HG02981 (cell line): ENCODE results near the gene MARK3.

Experiments
- ATAC-seq: cut with Tn5 transposase; IDR thresholded peaks from one replicate; pipeline ENCODE4 v1.9.1; 2021; ENCODE audit warnings: mild to moderate bottlenecking, moderate library complexity; ENCODE audit not compliant: unreplicated experiment

Gene MARK3

DNA sequence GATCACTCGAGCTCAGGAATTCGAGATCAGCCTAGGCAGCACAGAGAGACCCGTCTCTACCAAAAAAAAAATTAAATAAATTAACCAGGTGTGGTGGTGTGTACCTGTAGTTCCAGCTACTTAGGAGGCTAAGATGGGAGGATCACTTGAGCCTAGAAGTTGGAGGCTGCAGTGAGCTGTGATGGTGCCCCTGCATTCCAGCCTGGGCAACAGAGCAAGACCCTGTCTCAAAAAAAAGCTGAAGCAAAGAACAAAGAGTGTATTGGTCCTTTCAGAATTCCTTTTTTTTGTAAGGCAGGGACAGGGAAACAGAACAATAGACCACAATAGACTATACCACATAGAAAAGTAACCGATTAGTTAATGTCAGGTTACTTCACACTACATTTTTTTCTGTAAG, 47.4 kb downstream of the MARK3 start:
- no peak for ATAC-seq

- no peak for ATAC-seq
These were observed 48.8 kb downstream of the MARK3 start for GRCh38 chr14:103433916-103434563.

DNA sequence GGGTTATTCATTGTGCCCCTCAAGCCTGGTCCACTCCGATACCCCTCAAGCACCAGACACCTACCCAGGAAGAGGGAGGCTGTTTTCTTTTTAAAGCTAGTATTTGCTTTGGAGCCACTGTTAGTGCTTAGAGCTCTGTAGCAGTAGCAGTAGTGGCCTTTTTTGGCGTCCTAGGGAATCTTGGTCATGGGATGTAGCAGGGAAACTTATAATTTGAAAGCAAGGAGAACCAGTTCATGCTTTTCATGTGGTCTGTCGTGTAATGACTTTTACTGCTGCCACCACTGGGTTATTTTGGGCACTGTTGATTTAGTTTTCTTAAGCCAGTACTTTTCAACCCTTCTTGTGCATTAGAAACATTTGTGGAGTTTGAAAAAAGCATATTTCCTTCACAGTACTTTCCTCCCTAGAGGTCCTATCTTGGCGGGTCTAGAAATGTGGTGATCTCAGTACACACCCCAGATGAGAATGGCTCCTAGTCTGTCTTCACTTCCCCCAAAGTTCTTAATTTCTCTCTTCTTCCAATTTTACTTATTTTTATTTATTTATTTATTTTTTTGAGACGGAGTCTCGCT, 49.7 kb downstream of the MARK3 start:
- ATAC-seq, result no peak

DNA sequence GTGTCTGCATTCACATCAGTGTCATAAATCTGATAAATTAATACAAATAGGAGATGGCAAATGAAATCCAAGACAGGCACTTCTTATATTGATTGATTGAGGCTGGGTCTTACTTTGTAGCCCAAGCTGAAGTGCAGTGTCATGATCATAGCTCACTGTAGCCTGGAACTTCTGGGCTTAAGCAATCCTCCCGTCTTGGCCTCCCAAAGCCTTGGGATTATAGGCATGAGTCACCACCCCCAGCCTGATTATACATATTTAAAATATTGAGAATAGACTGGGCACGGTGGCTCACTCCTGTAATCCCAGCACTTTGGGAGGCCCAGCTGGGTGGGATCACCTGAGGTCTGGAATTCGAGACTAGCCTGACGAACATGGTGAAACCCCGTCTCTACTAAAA, 51.3 kb downstream of the MARK3 start:
- no peak for ATAC-seq

GRCh38 chr14:103442288-103442687, 57.1 kb downstream of the MARK3 start:
- no peak for ATAC-seq

- no peak for ATAC-seq
These were observed 57.9 kb downstream of the MARK3 start for GRCh38 chr14:103443111-103443510.

GRCh38 chr14:103444837-103445524, 59.8 kb downstream of the MARK3 start:
- ATAC-seq, result no peak

GRCh38 chr14:103445806-103446205, 60.6 kb downstream of the MARK3 start:
- ATAC-seq, result no peak

DNA sequence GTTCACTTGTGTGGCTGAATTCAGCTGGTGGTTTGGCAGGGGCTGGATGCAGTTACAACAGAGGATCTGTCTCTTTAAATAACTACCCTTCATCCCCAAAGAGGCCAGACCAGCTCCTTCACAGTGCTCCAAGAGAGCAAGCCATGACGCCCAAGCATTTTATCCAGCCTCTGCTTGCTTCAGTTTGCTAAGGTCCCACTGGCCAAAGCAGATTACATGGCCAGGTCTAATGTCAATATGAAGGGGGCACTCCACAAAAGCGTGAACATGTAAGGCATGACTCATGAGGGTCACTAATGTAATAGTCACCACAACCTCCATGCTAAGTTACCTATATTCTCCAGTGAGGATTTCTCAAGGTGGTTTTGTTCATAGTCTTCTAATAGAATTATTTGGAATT, 62.9 kb downstream of the MARK3 start:
- ATAC-seq, result no peak

- ATAC-seq, result no peak
These were observed 64.5 kb downstream of the MARK3 start for GRCh38 chr14:103449634-103450161.

GRCh38 chr14:103450416-103450815, 65.2 kb downstream of the MARK3 start:
- no peak for ATAC-seq

- no peak for ATAC-seq
These were observed 66.2 kb downstream of the MARK3 start for GRCh38 chr14:103451401-103451800.

DNA sequence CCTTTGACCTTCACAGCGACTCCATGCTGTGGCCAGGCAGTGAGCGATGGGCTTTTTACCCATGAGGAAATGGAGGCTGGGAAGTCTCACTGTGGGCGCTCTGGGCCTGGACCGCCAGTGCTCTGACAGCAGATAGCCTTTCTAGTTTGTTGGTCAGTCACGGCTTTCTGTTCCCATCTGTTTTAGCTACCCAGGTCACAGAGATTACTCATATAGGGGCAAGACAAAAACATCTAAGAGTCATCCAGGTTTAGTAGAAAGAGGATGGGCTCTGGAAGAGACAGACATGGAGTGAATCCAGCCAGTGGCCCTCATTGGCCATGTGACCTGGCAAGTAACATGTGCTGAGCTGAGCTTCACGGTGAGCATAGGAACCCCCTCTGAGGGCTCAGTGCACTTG, 68.6 kb downstream of the MARK3 start:
- no peak for ATAC-seq

GRCh38 chr14:103456167-103456835, 71.1 kb downstream of the MARK3 start:
- no peak for ATAC-seq

GRCh38 chr14:103460415-103460814, 75.2 kb downstream of the MARK3 start:
- no peak for ATAC-seq

DNA sequence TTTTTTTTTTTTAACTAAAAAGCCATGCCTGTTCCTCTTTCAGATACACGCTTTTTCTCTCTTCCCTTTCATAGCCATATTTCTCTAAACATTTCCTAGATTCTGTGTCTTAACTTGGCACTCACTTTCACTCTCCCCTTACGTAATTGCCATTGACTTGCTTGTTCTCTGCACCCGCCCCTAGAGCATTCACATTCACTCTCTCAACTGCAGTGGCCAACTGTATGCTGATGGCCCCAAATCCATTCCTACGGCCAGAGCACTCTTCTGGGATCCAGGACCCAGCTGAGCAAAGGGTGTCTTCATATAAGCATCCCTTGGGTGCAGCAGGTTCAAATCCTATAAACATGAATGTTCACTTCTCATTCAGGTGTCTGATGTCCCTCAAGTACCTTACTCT, 77.9 kb downstream of the MARK3 start:
- ATAC-seq, result no peak

GRCh38 chr14:103463851-103464250, 78.6 kb downstream of the MARK3 start:
- ATAC-seq, result no peak

- no peak for ATAC-seq
These were observed 87.7 kb downstream of the MARK3 start for GRCh38 chr14:103472939-103473338.

GRCh38 chr14:103474893-103475292, 89.7 kb downstream of the MARK3 start:
- no peak for ATAC-seq

DNA sequence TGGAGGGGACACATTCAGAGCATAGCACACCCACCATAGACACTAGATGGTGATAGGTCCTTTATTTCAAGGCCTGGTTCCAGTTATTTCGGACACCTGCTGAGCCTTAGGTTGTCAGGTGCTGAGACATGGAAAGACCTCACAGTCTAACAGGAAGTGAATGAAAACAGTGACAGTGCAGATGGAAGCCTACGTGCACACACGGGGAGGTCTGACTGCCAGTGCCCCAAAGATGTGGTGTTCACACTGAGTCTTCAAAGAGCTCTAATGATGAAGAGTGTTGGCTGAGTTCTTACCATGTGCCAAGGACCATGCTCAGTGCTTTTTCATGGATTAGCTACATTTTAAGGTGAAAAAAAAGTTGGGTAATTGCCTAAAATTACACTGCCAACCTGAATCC, 90.8 kb downstream of the MARK3 start:
- ATAC-seq, result no peak

- no peak for ATAC-seq
These were observed 91.4 kb downstream of the MARK3 start for GRCh38 chr14:103476631-103477030.

- ATAC-seq, result peak; percentile 84
These were observed 95.4 kb downstream of the MARK3 start for GRCh38 chr14:103480595-103480994.
